Activated CD4-positive, alpha-beta T cell treated with anti-CD3 and anti-CD28 coated beads, Interleukin-2, amount 50 U/mL, for 48 hours (primary cell): ENCODE measurements around the gene LRRC14B.
"Not testable (repeated sequence)": the region's sequence is repeated elsewhere in the genome, so short reads cannot be mapped to it uniquely, and the experiment has no call there.

Experiments used
- DNase-seq, 2 experiments: peaks; one replicate each; pipeline ENCODE4 v3.0.0-alpha.2; 2020

LRRC14B gene

DNA sequence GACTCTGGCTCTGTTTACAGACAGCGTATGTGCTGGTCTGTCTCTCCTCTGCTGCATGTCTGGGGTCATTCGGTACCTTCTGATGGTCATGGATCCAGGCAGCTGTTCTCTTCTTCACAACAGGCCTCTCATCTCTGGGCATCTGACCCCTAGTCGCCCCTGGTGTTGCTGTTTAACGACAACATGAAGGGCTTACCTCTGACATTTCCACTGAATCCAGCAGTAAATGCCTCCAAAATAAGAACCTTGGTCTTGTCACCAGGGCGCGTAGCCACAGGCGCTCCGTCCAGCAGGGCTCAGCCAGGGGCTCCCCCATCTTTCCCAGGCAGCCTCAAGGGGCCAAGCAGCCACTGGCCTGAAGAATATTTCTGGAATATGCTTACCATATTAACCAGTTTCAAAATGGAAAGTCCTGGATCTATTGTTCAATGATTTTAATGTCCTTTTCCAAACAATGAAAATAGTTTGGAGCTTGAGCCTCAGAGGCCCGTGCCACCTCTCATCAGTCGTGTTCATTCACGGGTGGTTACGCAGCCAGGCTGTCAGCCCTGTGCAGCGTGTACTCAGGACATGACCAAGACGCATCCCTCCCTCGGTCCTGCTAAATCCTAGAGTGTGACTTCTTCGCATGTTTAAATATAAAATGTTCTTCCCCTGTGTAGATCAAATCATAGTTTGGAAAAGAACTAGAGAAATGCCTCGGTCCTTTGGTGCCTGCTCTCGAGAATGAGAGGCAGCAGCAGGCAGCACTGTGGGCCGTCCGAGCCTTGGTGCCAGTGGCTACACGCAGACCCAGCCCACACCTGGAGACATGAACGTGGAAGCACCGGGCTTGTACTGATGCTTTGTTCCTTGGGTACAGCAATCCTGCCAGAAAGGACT is 30.1 kb upstream of the LRRC14B start:
- DNase-seq = no peak

DNA sequence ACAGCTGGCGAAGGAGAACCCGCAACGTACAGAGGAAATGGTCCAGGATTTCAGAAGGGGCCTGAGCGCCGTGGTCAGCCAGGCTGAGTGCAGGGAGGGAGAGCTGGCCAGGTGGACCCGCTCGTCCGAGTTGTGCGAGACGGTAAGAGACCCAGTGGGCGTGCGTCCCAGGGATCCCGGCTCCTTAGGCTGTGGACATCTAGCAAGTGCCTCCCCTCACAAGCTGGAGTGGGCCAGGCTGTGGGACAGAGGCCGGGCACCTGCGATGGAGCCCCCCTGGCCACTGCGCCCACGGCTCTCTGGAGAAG is 29.5 kb upstream of the LRRC14B start:
- no peak for DNase-seq

DNA sequence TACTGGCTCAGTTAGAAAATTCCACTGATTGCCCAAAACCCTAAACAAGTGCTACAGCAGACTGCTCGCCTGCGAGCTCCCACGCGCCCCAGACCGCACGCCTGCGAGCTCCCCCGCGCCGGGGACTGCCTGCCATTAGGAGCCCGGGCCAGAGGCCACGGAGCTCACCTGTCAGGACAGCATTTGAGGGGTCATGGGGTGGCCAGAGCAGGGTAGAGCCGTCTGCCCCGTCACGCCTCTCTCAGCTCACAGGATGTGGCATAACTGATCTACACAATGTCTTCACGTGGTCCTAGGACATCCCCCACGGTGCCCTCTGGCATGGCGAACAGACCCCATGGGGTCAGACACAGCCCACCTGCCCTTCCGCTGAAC is 29.1 kb upstream of the LRRC14B start:
- DNase-seq = no peak

DNA sequence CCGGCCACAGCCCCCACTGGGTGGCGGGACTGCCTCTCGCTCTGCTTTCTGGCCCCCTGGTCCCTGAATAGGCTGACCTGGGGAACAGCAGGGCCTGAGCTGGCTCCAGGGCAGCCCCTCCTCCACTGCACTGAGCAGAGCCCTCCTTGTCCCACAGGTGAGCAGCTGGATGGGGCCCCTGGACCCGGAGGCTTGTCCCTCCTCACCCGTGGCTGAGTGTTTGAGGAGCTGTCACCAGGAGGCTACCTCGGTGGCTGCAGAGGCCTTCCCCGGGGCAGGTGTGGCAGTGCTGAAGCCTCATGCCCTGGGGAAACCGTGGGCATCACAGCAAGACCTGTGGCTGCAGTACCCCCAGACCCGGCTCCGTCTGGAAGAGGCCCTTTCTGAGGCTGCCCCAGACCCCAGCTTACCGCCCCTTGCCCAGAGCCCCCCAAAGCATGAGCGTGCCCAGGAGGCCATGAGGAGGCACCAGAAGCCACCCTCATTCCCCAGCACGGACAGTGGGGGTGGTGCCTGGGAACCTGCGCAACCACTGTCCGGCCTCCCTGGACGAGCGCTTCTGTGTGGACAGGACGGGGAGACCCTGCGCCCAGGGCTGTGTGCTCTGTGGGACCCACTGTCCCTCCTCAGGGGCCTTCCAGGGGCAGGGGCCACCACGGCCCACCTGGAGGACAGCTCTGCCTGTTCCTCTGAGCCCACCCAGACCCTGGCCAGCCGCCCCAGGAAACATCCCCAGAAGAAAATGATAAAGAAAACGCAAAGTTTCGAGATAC is 28.5 kb upstream of the LRRC14B start:
- no peak for DNase-seq

DNA sequence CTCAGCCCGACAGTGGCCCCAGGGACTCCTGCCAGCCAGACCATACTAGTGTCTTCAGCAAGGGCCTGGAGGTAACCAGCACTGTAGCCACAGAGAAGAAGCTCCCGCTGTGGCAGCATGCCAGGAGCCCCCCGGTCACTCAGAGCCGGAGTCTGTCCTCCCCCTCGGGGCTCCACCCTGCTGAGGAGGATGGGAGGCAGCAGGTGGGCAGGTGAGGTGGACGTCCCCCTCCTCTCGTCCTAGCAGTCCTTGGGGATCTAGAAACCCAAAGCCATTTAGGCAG is 28.0 kb upstream of the LRRC14B start:
- no peak for DNase-seq

DNA sequence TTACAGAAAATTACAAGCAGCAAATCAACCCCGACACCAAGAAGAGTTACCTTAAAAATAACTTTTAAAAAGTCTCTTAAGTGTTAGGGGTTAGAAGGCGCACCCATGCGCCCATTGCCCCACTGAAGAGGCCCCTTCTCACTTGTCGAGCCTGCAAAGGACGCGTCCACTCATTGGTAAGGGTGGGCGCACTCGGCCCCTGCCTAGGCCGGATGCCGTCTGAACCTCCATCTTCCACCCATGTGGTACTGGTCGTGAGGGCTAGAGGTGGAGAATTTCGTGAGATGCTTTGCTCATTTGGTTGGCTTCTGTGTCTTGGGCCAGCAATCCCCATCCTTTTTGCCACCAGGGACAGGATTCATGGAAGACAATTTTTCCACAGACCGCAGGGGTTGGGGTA is 27.5 kb upstream of the LRRC14B start:
- no peak for DNase-seq

DNA sequence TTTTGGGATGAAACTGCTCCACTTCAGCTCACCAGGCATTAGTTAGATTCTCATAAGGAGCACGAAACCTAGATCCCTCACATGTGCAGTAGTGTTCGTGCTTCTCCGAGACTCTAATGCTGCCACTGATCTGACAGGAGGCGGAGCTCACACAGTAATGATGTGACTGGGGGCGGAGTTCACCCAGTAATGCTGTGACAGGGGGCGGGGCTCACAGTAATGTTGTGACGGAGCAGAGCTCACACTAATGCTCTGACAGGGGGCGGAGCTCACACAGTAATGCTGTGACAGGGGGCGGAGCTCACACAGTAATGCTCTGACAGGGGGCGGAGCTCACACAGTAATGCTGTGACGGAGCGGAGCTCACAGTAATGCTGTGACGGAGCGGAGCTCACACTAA is 27.1 kb upstream of the LRRC14B start:
- DNase-seq = no peak

DNA sequence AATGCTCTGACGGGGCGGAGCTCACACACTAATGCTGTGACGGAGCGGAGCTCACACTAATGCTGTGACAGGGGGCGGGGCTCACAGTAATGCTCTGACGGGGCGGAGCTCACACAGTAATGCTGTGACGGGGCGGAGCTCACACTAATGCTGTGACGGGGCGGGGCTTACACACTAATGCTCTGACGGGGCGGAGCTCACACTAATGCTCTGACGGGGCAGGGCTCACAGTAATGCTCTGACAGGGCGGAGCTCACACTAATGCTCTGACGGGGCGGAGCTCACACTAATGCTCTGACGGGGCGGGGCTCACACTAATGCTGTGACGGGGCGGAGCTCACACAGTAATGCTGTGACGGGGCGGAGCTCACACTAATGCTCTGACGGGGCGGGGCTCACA is 26.5 kb upstream of the LRRC14B start:
- DNase-seq = not testable (repeated sequence)

DNA sequence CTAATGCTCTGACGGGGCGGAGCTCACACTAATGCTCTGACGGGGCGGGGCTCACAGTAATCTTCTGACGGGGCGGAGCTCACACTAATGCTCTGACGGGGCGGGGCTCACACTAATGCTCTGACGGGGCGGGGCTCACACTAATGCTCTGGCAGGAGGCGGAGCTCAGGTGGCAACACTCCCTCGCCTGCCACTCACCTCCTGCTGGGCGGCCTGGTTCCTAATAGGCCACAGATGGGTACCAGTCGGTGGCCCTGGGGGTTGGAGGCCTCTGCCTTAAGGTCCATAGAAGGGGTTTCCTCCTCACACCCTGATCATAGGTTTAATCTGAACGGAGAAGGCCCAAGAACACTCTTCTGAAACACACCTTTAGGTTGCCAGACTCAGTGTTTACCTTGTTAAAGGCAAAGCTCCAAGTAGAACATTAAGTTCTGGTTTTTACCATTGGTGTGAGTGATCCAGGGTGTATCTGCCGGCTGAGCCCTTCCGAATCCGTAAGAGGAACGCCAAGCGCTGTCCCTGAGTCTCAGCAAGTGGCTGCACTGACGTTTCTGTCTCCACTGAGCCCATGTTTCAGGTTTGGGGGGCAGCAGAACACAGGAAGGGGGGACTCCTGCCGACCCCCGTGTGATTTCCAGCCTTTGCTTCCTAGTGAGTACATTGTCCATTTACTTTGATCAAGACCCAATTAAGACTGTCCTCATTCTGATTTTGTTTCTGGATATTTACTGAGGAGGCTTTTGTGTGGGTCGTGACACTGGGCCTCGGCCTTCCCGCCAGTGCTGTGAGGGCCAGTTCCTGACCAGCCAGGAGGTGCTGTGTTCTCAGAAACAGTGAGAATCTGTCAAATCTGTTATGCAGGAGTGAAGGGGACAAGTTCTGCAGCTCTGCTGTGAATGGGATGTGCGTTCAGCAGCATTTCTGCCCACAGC is 24.6 kb upstream of the LRRC14B start:
- no peak for DNase-seq

DNA sequence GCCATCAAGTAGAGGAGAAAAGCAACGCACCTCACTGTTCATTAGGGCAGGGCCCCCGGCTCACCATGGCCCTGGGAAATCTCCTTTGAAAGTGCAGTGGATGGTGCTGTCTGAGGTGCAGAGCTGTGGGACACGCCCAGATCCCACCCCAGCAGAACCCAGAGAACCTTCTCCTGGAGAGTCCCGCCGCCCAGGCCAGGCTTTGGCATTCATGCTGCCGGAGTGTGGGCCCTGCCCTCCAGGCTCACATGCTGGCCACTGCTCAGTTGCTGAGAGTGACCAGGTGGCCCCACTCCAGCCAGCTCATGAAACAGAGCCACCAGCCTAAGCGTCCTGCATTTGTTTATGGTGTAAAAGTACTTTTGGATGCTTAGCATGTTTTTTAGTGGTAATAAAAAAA is 23.8 kb upstream of the LRRC14B start:
- DNase-seq = no peak

DNA sequence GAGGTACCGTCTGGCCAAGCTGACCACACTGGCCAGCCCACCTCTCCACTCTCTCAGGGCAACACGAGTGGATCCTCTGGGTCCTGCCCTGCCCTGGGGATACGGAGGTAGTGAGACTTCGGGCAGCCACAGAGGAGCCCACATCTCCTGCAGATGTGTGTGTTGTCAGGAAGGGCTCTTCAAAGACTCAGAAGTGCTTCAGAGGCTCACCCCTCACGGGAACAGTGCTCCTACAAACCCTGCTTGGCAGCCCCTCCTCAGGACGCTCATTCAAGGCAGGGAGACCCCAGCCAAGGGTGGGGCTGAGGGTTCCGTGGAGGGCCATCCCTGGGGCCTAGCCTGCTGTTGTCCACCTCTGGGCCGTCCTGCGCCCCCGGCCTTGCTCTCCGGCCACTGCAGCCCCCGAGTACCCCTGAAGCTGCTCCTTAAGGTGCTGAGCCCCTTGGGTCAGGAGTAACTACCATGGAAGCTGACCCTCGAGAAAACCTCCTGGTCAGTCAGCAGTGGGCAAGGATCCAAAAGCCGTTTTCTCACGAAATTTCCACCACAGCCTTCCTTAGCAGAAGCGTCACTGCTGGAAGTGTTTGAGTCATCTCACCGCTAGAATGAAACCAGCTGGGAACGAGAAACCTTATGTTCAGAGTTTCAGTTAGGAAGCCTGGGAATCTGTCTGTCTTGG is 23.2 kb upstream of the LRRC14B start:
- no peak for DNase-seq

DNA sequence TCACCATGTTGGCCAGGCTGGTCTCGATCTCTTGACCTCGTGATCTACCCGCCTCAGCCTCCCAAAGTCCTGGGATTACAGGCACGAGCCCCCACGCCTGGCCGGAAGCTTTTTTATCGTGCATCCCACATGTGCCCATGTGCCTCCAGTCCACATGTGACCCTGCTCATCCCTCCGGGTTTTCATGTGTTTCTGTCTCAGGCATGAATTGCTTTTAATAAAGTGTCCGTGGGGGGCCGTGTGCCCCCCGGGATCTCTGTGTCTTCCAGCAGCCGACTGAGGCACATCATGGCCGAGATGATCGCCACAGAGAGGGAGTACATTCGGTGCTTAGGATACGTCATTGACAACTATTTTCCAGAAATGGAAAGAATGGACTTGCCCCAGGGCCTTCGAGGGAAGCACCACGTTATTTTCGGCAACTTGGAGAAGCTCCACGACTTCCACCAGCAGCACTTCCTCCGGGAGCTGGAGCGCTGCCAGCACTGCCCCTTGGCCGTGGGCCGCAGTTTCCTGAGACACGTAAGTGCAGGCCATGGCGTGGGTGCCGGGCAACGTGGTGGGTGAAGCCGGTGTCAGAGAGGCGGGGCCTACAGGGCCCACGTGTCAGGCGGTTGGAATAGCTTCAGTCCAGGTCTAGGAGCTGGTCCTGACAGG is 22.1 kb upstream of the LRRC14B start:
- DNase-seq = no peak

DNA sequence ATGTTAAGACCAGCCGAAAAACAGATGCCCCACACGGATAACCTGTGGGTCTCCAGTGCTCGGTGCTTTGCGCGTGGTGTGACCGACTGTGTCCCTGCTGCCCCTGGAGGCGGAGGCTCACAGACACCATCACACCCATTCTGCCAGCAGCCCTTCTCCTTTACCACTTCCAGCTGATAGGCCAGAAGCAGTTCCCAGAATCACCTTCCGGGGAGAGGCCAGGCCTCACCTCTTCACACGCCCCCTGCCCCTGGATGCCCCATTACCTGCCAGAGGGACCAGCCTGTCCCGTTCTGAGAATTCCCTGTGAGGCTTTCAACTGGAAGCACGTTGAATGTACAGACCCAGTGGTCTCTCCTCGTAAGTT is 21.6 kb upstream of the LRRC14B start:
- no peak for DNase-seq

DNA sequence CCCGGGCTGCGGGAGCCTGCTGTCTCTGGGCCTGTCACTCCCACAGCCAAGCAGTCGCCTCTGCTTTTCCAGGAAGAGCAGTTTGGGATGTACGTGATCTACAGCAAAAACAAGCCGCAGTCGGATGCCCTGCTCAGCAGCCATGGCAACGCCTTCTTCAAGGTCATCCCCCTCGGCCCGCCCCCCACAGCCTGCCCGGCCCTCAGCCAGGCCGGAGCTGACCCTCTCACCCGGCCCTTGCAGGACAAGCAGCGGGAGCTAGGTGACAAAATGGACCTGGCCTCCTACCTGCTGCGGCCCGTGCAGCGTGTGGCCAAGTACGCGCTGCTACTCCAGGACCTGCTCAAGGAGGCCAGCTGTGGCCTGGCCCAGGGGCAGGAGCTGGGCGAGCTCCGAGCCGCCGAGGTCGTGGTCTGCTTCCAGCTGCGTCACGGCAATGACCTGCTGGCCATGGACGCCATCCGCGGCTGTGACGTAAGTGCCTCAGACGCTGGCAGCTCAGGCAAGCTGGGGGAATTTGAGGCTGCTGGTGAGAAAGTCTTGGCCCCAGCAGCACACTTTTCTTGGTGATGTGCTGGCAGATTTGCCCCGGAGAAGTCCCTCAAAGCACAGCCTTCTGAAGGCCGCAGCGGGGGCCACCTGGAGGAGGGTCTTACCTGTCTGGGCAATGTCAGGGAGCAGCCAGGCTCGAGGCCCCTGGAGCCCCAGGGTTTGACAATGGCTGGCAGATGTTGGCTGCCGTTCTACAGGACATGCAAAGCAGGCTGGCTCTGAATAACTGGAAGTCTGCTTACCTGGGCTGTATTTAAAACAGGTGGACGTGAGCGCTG is 20.1 kb upstream of the LRRC14B start:
- DNase-seq = no peak

DNA sequence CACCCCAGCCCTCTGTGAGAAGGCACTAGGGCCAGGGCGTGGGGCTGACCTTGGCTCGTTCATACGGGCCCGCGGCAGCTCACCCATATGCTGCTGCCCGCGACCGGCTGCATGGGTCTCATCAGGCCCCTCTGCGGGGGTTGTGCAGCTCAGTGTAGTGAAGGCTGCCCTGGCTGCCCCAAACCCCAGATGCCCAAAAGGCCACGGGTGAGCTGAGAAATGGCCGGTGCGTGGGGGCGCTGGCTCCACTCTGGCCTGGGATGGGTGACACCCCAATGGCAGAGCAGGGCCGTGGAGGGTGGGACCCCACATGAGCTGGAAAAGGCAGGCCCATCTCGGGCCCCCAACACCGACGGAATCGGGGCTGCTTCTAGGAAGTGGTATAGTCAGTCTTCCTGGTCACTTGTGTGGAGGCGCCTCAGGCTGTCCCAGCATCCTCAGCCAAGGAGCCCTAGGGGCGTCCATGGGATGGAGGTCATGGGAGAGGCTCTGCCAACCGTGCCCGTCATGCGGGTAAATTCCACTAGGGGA is 19.4 kb upstream of the LRRC14B start:
- DNase-seq = no peak

DNA sequence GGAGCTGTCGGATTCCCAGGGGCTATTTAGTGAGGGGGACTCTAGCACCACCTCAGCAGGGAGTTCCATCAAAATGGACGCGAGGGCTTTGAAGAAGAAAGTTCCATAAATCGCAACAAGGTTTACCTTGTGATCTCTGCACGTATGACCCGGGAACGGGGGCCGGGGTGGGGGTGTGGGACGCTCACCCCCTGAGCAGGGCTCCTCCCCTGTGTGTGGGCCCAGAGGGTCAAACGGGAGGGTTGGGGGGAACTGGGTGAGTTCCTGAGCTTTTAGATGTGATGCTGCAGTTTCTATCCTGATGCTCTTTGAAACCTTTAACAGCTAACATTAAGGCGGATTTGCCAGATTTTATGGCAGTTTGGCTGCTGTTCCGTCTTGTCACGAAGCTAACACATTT is 18.9 kb upstream of the LRRC14B start:
- DNase-seq = no peak

DNA sequence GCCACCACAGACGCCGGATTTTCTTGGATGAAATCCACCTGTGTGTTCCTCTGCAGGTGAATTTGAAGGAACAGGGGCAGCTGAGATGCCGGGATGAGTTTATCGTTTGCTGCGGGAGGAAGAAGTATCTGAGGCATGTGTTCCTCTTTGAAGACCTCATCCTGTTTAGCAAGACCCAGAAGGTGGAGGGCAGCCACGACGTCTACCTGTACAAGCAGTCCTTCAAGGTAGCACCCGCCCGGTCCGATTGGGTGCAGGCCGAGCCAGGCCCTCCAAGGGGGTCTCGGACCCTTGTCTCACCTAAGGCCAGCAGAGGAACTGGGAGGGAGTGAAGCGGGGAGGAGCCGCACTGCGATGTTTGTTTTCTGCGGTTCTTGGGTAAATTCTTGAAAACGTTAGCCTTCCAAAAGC is 18.4 kb upstream of the LRRC14B start:
- no peak for DNase-seq

DNA sequence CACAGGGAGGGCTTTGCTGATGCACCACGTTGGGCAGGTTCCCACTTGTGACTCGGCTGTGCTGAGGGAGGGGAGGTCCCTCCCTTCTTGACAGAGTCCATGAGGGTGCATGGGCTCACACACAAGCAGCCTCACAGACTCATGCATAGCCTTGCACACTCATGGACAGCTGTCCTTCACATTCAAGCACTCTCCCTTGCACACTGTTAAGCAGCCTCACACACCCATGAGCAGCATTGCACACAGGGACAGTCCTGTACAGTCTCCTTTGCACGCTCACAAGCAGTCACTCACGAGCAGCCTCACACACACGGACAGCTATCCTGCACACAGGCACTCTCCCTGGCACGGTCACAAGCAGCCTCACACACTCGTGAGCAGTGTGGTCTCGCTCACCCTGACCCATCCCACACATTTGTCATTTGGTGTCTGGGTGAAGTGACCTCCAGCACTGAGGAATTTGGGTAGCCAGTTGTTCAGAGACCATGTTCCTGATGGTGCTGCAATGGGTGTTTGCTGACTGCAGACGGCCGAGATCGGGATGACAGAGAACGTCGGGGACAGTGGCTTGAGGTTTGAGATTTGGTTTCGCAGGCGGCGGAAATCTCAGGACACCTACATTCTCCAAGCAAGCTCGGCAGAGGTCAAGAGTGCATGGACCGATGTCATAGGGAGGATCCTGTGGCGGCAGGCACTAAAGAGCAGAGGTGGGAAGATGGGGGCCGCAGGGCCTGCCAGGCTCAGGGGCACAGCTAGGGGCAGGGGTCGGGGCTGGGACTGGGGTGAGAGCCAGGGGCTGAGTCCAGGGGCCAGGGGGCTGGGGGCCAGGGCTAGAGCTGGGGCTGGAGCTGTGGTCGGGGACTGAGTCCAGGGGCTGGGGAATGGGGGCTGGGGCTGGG is 17.7 kb upstream of the LRRC14B start:
- DNase-seq = no peak

DNA sequence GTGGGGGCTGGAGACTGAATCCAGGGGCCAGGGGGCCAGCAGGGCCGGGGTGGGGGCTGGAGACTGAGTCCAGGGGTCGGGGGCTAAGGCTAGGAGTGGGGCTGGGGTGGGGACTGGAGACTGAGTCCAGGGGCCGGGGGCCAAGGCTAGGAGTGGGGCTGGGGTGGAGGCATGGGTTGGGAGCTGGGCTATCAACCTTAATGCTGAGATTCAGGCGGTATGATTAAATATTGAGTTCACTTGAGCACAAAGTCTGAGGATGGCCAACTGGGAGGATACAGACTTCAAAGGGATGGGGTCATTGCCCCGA is 17.0 kb upstream of the LRRC14B start:
- no peak for DNase-seq

DNA sequence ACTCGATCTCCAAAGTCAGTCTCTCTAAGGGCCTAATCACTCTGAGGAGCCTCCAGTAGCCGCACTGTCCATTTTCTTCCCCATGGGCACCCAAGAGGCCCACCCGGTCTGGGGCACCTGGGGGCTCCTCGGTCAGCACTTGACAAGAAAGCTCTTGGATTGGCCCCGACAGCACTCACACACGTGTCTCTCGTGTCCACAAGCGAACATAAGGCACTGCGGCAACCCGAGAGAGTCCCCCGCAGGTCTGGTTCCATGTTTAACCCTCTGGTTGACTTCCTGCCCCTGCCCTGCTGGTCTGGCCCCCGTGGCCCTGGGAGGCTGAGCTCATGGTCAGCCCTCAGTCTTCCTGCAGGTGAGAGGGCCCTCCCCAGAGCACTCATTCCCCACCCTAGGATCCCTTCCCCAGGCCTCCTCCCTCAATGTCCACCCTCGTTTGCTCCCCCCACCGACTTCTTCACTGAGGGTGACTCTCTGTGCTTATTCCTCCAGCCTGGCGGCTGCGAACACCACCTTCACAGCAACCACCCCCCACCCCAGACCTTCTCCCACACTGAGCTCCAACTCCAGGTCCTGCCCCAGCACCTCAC is 16.3 kb upstream of the LRRC14B start:
- no peak for DNase-seq
